K562 (cell line): ENCODE data around the gene ZDHHC14. TPM values are rescaled to one million over a fixed set of nuclear protein-coding genes. Genes with fewer than 3 reads are reported as not detected.

Source experiments
- ATAC-seq: fragments of 200-7000 bp; cut with Tn5 transposase; 3 replicates; pipeline ENCODE4 v1.9.1; 2020; ENCODE audit warnings: moderate library complexity
- BruUV-seq: library from RNA; stranded (reverse); fragments of 400-500 nt; replicated peaks from 2 replicates; lab custom pipeline; 2021; lab: Mats Ljungman, UMichigan
- CTCF ChIA-PET: fragments of 300-600 bp; formaldehyde crosslinking; extraction: SDS; loops from one replicate; lab custom pipeline; 2021; ENCODE audit warnings: low intra/inter-chr PET ratio; lab: Yijun Ruan, JAX
- POLR2A ChIA-PET: fragments of 300-600, 350-650 bp; sonication (Branson Sonifier 250); formaldehyde crosslinking; extraction: SDS; loops from one replicate; lab custom pipeline; 2021; ENCODE audit warnings: antibody characterized with exemption, inconsistent platforms; lab: Yijun Ruan, JAX
- DNase-seq, 4 experiments: peaks; one replicate each; pipeline versions ENCODE4 v3.0.0 to v3.0.0-alpha.2; 2011 to 2018; ENCODE audit warnings: low spot score in 3 of 4, mixed read lengths in 3 of 4; ENCODE audit errors: extremely low read depth in 1 of 4
- FAIRE-seq: peaks from 2 replicates; lab custom pipeline; 2011; peaks lifted over from hg19 to GRCh38; lab: Jason Lieb, UNC
- H2AFZ ChIP-seq: 2 replicates; pipeline ENCODE4 v1.6.0; 2011; ENCODE audit warnings: low read depth, low read length, control low read depth, inconsistent platforms
- H3K27ac ChIP-seq: fragments of 200-600 bp; 3 replicates; pipeline ENCODE4 v1.8.0; 2011; ENCODE audit warnings: low read depth, mild to moderate bottlenecking, control low read depth, inconsistent platforms, low read length, moderate library complexity, mixed read lengths; ENCODE audit errors: extremely low read depth
- H3K27me3 ChIP-seq, 2 experiments: fragments of 300-600 bp in 1 of 2; 2 replicates in 1 of 2; 3 replicates in 1 of 2; pipeline versions ENCODE4 v1.6.0 to v1.8.0; 2011; ENCODE audit warnings: inconsistent platforms in 2 of 2, low read length in 2 of 2, mild to moderate bottlenecking in 1 of 2, mixed read lengths in 1 of 2, moderate library complexity in 1 of 2; ENCODE audit not compliant: control insufficient read depth in 2 of 2, insufficient read depth in 2 of 2
- H3K36me3 ChIP-seq: fragments of 300-600 bp; 3 replicates; pipeline ENCODE4 v1.8.0; 2011; ENCODE audit warnings: mild to moderate bottlenecking, low read length, inconsistent platforms; ENCODE audit not compliant: control insufficient read depth, insufficient read depth
- H3K4me1 ChIP-seq, 2 experiments: fragments of 200-600 bp in 1 of 2; replicated peaks in 1 of 2; 2 replicates in 1 of 2; 3 replicates in 1 of 2; pipeline versions ENCODE4 v1.5.1 to v1.8.0; 2011; ENCODE audit warnings: inconsistent platforms in 2 of 2, low read length in 2 of 2, mild to moderate bottlenecking in 1 of 2, mixed read lengths in 1 of 2, moderate library complexity in 1 of 2; ENCODE audit not compliant: control insufficient read depth in 2 of 2, insufficient read depth in 2 of 2
- H3K4me2 ChIP-seq: 2 replicates; pipeline ENCODE4 v1.6.1; 2011; ENCODE audit warnings: low read length, control low read depth, inconsistent platforms, mixed read lengths; ENCODE audit not compliant: insufficient read depth
- H3K4me3 ChIP-seq: fragments of 200-600 bp; sonication (generic), shearing (Covaris generic); 2 replicates; pipeline ENCODE4 v1.5.1; 2016; ENCODE audit warnings: control low read depth, inconsistent platforms
- H3K79me2 ChIP-seq: fragments of 200-600 bp; 3 replicates; pipeline ENCODE4 v1.8.0; 2011; ENCODE audit warnings: low read length, inconsistent platforms; ENCODE audit not compliant: control insufficient read depth, insufficient read depth
- H3K9ac ChIP-seq, 2 experiments: 2 replicates each; pipeline versions ENCODE4 v1.6.0 to v1.6.1; 2011; ENCODE audit warnings: low read depth in 2 of 2, low read length in 2 of 2, control low read depth in 1 of 2, inconsistent platforms in 1 of 2, mild to moderate bottlenecking in 1 of 2, mixed read lengths in 1 of 2; ENCODE audit not compliant: insufficient read depth in 1 of 2
- H3K9me1 ChIP-seq: one replicate; pipeline ENCODE4 v1.6.0; 2011; ENCODE audit warnings: inconsistent platforms, mild to moderate bottlenecking, low read length, moderate library complexity; ENCODE audit not compliant: control insufficient read depth, insufficient read depth
- H3K9me3 ChIP-seq: replicated peaks from 2 replicates; pipeline ENCODE4 v1.5.1; 2011; ENCODE audit warnings: low read depth, low read length, inconsistent platforms; ENCODE audit not compliant: control insufficient read depth, insufficient read depth
- H4K20me1 ChIP-seq: replicated peaks from 2 replicates; pipeline ENCODE4 v1.6.1; 2011; ENCODE audit warnings: low read length, inconsistent platforms, mixed read lengths; ENCODE audit not compliant: control insufficient read depth, insufficient read depth
- ARID2 ChIP-seq: fragments of 450-650 bp; IDR thresholded peaks from 2 replicates; pipeline ENCODE4 v1.6.1; 2017; ENCODE audit warnings: antibody characterized with exemption, mild to moderate bottlenecking
- CHD2 ChIP-seq: IDR thresholded peaks from 2 replicates; pipeline ENCODE4 v1.6.1; 2011; ENCODE audit warnings: low read depth, low read length
- COPS2 ChIP-seq: fragments of 450-650 bp; conservative IDR thresholded peaks from 2 replicates; pipeline ENCODE4 v1.6.1; 2016; ENCODE audit warnings: mild to moderate bottlenecking, moderate library complexity
- FOXM1 ChIP-seq, 2 experiments: fragments of 450-650 bp in 1 of 2; sonication (generic) in 1 of 2; formaldehyde crosslinking in 1 of 2; IDR thresholded peaks; 2 replicates each; pipeline versions ENCODE4 v1.6.1 to v1.9.0; 2017 to 2022; ENCODE audit warnings: low read depth in 2 of 2, mild to moderate bottlenecking in 2 of 2, missing genetic modification reagents in 1 of 2, moderate library complexity in 1 of 2
- HDGF ChIP-seq: fragments of 450-650 bp; IDR thresholded peaks from 2 replicates; pipeline ENCODE4 v1.6.1; 2016
- MCM3 ChIP-seq: fragments of 450-650 bp; IDR thresholded peaks from 2 replicates; pipeline ENCODE4 v1.6.1; 2016
- MCM7 ChIP-seq, 2 experiments: fragments of 450-650 bp; IDR thresholded peaks; 2 replicates each; pipeline ENCODE4 v1.6.1; 2016 to 2018
- MYC ChIP-seq, 2 experiments: fragments of 250-450 bp in 1 of 2; sonication (Bioruptor Pico) in 1 of 2; IDR thresholded peaks; 2 replicates each; pipeline versions ENCODE4 v1.5.1 to v1.6.1; 2012 to 2021; ENCODE audit warnings: low read depth in 2 of 2, borderline replicate concordance in 1 of 2, improper control_type of control experiment in 1 of 2, low read length in 1 of 2, mild to moderate bottlenecking in 1 of 2, moderate library complexity in 1 of 2
- NCOA1 ChIP-seq: fragments of 450-650 bp; IDR thresholded peaks from 2 replicates; pipeline ENCODE4 v1.6.1; 2016; ENCODE audit warnings: low read depth
- NFXL1 ChIP-seq: fragments of 450-650 bp; formaldehyde crosslinking; IDR thresholded peaks from 2 replicates; pipeline ENCODE4 v1.4.0; 2021; ENCODE audit warnings: mild to moderate bottlenecking
- PTBP1 ChIP-seq: fragments of 200-400 bp; formaldehyde crosslinking; IDR thresholded peaks from 2 replicates; pipeline ENCODE4 v1.6.1; 2017; ENCODE audit warnings: low read depth, low read length
- RBBP5 ChIP-seq: fragments of 200-600 bp; sonication (generic); IDR thresholded peaks from 2 replicates; pipeline ENCODE4 v1.6.1; 2012; ENCODE audit warnings: borderline replicate concordance, mild to moderate bottlenecking, low read length, control low read depth, inconsistent platforms; ENCODE audit not compliant: insufficient read depth, poor library complexity, severe bottlenecking
- TOE1 ChIP-seq, 2 experiments: fragments of 450-650 bp in 1 of 2; sonication (generic) in 1 of 2; formaldehyde crosslinking in 1 of 2; IDR thresholded peaks; 2 replicates each; pipeline versions ENCODE4 v1.7.1 to v1.8.0; 2016 to 2022; ENCODE audit warnings: borderline replicate concordance in 2 of 2, mild to moderate bottlenecking in 2 of 2, antibody characterized with exemption in 1 of 2, inconsistent platforms in 1 of 2, low read depth in 1 of 2, missing genetic modification reagents in 1 of 2, moderate library complexity in 1 of 2
- ZEB2 ChIP-seq: fragments of 450-650 bp; IDR thresholded peaks from 2 replicates; pipeline ENCODE4 v1.6.1; 2016
- ZNF174 ChIP-seq: fragments of 250-450 bp; sonication (Bioruptor Pico); IDR thresholded peaks from 2 replicates; pipeline ENCODE4 v1.4.0; 2020; ENCODE audit warnings: mild to moderate bottlenecking
- ZNF3 ChIP-seq: fragments of 250-450 bp; sonication (Bioruptor Pico); IDR thresholded peaks from 2 replicates; pipeline ENCODE4 v1.5.0; 2021; ENCODE audit warnings: mild to moderate bottlenecking, moderate library complexity
- ZNF785 ChIP-seq: fragments of 250-450 bp; sonication (Bioruptor Pico); IDR thresholded peaks from 2 replicates; pipeline ENCODE4 v1.4.0; 2020; ENCODE audit warnings: mild to moderate bottlenecking
- WGBS: fragments of 100-300 bp; shearing (Covaris generic); methylation state at CpG from one replicate; pipeline ENCODE4 v1.1.6; 2016; ENCODE audit warnings: low coverage, mixed read lengths; ENCODE audit not compliant: insufficient coverage; ENCODE audit errors: missing lambda C conversion rate; 5-methylcytosine and 5-hydroxymethylcytosine counted together
- in situ Hi-C: fragments of 300-500 bp; cut with MboI; formaldehyde crosslinking; loops from 4 replicates; pipeline ENCODE4 v1.15.0; 2018; ENCODE audit warnings: inconsistent platforms, mixed read lengths
- intact Hi-C: fragments of 100-400 bp; cut with micrococcal nuclease; formaldehyde crosslinking; loops from 2 replicates; pipeline ENCODE4 v1.14.2; 2022
- polyA plus RNA-seq, 8 experiments: library from polyadenylated mRNA; depleted of rRNA in 4 of 8; stranded (reverse) in 5 of 8; unstranded in 3 of 8; fragments of >200 nt; fragmentation: Nextera tagmentation in 2 of 8; fragmentation: Illumina TruSeq in 1 of 8; extraction: Ambion mirVana in 2 of 8; extraction: Trizol in 1 of 8; gene quantifications; 2 replicates each; pipeline versions ENCODE4 v1.2.1 to v1.2.3, GENCODE V29; 2011 to 2014; ENCODE audit warnings: inconsistent platforms in 1 of 8, missing spikeins in 1 of 8
- total RNA-seq, 7 experiments: library from RNA; depleted of rRNA in 6 of 7; stranded (reverse); fragments of >200 nt in 6 of 7; fragmentation: Illumina TruSeq in 2 of 7; extraction: Trizol in 2 of 7; gene quantifications; 2 replicates each; pipeline versions ENCODE4 v1.2.1 to v1.2.3, GENCODE V29; 2011 to 2021; ENCODE audit warnings: low replicate concordance in 1 of 7
- TF ChIP-seq, protein P1 (sequence below), 2 experiments: IDR thresholded peaks; 2 replicates each; pipeline ENCODE4 v1.6.1; 2011; ENCODE audit warnings: borderline replicate concordance in 1 of 2, control low read depth in 1 of 2, low read depth in 1 of 2, low read length in 1 of 2, mild to moderate bottlenecking in 1 of 2, mixed read lengths in 1 of 2, moderate library complexity in 1 of 2; ENCODE audit not compliant: insufficient read depth in 1 of 2, insufficient read length in 1 of 2, poor library complexity in 1 of 2, severe bottlenecking in 1 of 2; ENCODE audit errors: extremely low read depth in 1 of 2
- TF ChIP-seq, protein P2 (sequence below): fragments of 250-450 bp; sonication (Bioruptor Pico); IDR thresholded peaks from 2 replicates; pipeline ENCODE4 v1.6.1; 2021; ENCODE audit warnings: mild to moderate bottlenecking

The ZDHHC14 gene
- total and polyA plus RNA-seq, 9 of the 15 experiments (the other 6 are each of a cell fraction or from before 2014, with no cell fraction given): 0.92 to 23.1 (median 13.8) TPM

DNA sequence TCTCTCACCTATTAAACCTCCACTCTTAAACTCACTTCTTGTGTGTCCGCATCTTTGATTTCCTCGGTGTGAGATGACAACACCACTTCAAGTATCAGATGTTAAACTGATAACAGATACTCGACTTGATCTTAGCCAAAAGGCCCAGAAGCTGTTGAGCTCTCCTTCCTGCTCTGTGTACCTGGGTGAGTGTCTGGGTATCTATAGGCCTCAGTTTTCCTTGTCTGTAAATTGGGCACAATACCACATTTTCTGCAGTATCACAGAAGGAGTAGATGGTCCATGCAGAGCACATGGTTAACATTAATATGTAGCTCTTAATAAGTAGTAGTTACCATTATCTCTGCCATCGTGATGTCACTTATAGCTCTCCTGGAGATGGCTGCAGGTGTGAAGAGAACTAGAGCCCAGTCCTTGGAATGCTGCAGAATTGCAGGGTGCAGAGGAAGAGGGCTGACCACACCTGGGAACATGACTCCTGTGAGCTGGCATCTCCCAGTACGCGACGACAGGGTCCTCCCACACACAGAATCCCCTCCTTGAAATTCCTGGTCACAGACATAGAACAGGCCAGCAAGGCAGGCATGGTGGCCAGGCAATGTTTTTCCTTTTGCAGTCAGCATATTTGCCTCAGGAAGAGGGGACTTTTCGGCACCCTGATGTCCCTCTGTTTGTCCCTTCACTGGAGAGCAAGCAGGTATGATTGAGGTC is 331.8 kb downstream of the ZDHHC14 start (continued):
- TF ChIP-seq, protein P1, sequence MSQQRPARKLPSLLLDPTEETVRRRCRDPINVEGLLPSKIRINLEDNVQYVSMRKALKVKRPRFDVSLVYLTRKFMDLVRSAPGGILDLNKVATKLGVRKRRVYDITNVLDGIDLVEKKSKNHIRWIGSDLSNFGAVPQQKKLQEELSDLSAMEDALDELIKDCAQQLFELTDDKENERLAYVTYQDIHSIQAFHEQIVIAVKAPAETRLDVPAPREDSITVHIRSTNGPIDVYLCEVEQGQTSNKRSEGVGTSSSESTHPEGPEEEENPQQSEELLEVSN (IDR thresholded peaks at IDR 0.05; ENCODE audit: borderline replicate concordance in 1 of 2, extremely low read depth in 1 of 2, insufficient read depth in 1 of 2, insufficient read length in 1 of 2, low read depth in 1 of 2, low read length in 1 of 2, poor library complexity in 1 of 2, severe bottlenecking in 1 of 2): no peak
- TF ChIP-seq ZNF785 (CRISPR knock-in tag): no peak
- TF ChIP-seq TOE1 (IDR thresholded peaks at IDR 0.05; ENCODE audit: borderline replicate concordance): no peak
- no peak for TF ChIP-seq TOE1 (CRISPR knock-in tag; IDR thresholded peaks at IDR 0.05; ENCODE audit: borderline replicate concordance, low read depth)
- TF ChIP-seq CHD2: no peak

DNA sequence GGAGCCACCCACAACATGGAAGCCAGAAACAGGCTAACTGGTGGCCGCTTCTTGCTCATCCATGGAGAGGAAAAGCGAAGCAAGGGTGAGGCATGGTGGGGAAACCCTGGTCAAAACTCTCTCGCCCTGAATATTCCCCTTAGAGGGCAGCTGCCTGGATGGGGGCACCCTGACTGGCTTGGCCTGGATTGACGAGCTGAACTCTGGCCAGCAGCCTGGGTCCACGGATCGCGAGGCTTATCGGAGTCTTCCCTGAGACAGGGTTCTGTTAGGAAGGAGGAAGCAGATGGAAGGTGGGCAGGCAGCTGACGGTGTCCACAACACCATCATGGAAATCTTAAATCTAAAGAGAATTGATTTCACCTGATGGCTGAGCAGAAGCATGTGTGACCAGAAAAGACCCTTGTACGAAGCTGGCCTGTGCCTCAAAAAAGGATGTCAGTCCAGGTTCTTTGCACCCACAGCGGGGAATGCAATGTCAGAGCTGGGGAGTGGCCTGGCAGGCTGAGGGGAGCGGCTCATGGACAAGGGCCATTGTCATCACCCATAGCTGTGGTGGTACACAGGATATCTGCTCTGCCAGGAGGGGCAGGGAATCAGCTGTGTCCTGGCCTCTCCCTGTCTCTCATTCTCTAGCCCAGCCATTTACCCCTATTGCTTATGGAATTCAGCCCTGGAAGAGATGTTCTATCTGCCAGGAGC is 332.6 kb downstream of the ZDHHC14 start:
- FAIRE-seq: no peak
- no peak overlapping the region for H3K4me2 ChIP-seq
- peak overlapping the region in 1 of 2 experiments; percentile 2; a peak in 1 of 4 replicates for H3K9ac ChIP-seq
- intact Hi-C loops: no loop called here
- ChIA-PET CTCF (no interaction called here), POLR2A (no interaction called here)
- H3K9me1 ChIP-seq: no peaks in the 10 kb centered on the region
- 33% methylated on average over 12 of the region's 12 CpGs for WGBS
- H3K36me3 ChIP-seq: no peaks in the 10 kb centered on the region
- in situ Hi-C loops: no loop called here
- BruUV-seq: no TSS peak
- no peak overlapping the region for H3K27ac ChIP-seq
- no peaks in the 10 kb centered on the region; a peak in 1 of 5 replicates for H3K27me3 ChIP-seq
- peaks cover 4 to 6% of the 10 kb centered on the region in 2 experiments; a peak in 2 of 5 replicates for H3K4me1 ChIP-seq
- no peak overlapping the region for H2AFZ ChIP-seq
- DNase-seq: no peak
- no peak overlapping the region for H3K4me3 ChIP-seq
- H4K20me1 ChIP-seq: no peaks in the 10 kb centered on the region
- H3K9me3 ChIP-seq: no peaks in the 10 kb centered on the region
- ATAC-seq: no peak; the same call in 2 of the 3 replicates
- no peaks in the 10 kb centered on the region for H3K79me2 ChIP-seq
- TF ChIP-seq NCOA1 (no peak), PTBP1 (no peak), MCM3 (no peak), NFXL1 (CRISPR knock-in tag) (no peak), HDGF (no peak), FOXM1 (IDR thresholded peaks at IDR 0.05; ENCODE audit: low read depth) (no peak), FOXM1 (CRISPR knock-in tag; IDR thresholded peaks at IDR 0.05; ENCODE audit: low read depth) (no peak), ZNF174 (no peak), ZEB2 (no peak), ZNF3 (CRISPR knock-in tag) (no peak), ARID2 (no peak), MYC (IDR thresholded peaks at IDR 0.05; ENCODE audit: low read depth, low read length) (no peak), MYC (CRISPR knock-in tag; IDR thresholded peaks at IDR 0.05; ENCODE audit: borderline replicate concordance, low read depth) (no peak), COPS2 (no peak), MCM7 (IDR thresholded peaks at IDR 0.05) (no peak), RBBP5 (no peak)
- TF ChIP-seq, protein P2, sequence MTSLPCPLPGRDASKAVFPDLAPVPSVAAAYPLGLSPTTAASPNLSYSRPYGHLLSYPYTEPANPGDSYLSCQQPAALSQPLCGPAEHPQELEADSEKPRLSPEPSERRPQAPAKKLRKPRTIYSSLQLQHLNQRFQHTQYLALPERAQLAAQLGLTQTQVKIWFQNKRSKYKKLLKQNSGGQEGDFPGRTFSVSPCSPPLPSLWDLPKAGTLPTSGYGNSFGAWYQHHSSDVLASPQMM: no peak
